Stomach (tissue), 4 donors: ENCODE measurements around the gene TECPR2.

ENCODE experiments used
- CTCF ChIP-seq, 7 experiments: fragments of 450-650 bp in 4 of 7; fragments of 200-600 bp in 3 of 7; sonication (generic) in 3 of 7; IDR thresholded peaks; one replicate each; pipeline ENCODE4 v1.5.1; 2016 to 2019; ENCODE audit warnings: antibody characterized with exemption in 7 of 7, control low read depth in 2 of 7, mild to moderate bottlenecking in 1 of 7
- POLR2A ChIP-seq, 4 donors: fragments of 450-650 bp; IDR thresholded peaks; one replicate each; pipeline ENCODE4 v1.6.1; 2016; ENCODE audit warnings: antibody characterized with exemption in 4 of 4, control low read depth in 2 of 4, mild to moderate bottlenecking in 1 of 4, moderate library complexity in 1 of 4

GRCh38 chr14:102504328-102504999, 141.7 kb downstream of the TECPR2 start:
- TF ChIP-seq CTCF (IDR thresholded peaks at IDR 0.05) (no peak), POLR2A (IDR thresholded peaks at IDR 0.05) (no peak)
